Sigmoid colon (tissue), 4 donors: Measurements from ENCODE around the gene CCNL2.

ENCODE experiments used
- EP300 ChIP-seq, 4 donors: sonication (generic); formaldehyde crosslinking; IDR thresholded peaks; one replicate each; pipeline ENCODE4 v1.6.1; 2017; ENCODE audit warnings: antibody characterized with exemption in 4 of 4
- POLR2A ChIP-seq, 2 donors: fragments of 450-650 bp; IDR thresholded peaks; one replicate each; pipeline ENCODE4 v1.6.1; 2016; ENCODE audit warnings: antibody characterized with exemption in 2 of 2, mild to moderate bottlenecking in 2 of 2, moderate library complexity in 2 of 2
- POLR2AphosphoS5 ChIP-seq, 4 donors: sonication (generic); formaldehyde crosslinking; IDR thresholded peaks; one replicate each; pipeline ENCODE4 v1.6.1; 2017; ENCODE audit warnings: antibody characterized with exemption in 4 of 4
- TF ChIP-seq, protein P1 (sequence below), 4 experiments: fragments of 450-650 bp in 3 of 4; fragments of 200-600 bp in 1 of 4; IDR thresholded peaks; one replicate each; pipeline ENCODE4 v1.5.1; 2016 to 2019; ENCODE audit warnings: antibody characterized with exemption in 4 of 4, mild to moderate bottlenecking in 3 of 4, moderate library complexity in 2 of 4

DNA sequence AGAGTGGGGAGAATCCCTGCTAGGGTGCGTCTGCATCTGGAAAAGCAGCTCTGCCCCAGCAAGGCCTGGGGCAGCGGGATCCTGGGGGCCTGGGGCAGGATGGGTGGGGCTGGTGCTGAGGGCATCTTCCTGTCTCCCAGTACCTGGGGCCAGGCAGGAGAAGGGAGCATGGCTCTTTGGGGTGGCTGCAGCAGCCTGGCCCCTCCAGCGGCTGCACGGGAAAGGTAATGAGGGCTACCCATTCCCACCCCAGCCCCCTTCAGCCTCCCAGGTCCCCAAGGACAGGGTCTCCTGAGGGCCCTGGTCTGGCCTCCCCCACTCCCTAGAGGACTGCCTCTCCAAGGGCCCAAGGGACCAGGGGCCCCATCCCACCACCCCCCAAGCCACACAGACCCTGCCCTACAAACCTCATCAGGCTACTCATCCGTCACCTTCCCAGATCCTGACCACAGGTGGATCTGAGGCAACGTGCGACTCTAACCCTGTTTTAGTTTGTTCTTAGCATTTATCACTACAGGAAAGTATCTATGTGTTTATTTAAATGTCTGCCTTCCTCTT, 22.9 kb upstream of the CCNL2 start:
- TF ChIP-seq, protein P1, sequence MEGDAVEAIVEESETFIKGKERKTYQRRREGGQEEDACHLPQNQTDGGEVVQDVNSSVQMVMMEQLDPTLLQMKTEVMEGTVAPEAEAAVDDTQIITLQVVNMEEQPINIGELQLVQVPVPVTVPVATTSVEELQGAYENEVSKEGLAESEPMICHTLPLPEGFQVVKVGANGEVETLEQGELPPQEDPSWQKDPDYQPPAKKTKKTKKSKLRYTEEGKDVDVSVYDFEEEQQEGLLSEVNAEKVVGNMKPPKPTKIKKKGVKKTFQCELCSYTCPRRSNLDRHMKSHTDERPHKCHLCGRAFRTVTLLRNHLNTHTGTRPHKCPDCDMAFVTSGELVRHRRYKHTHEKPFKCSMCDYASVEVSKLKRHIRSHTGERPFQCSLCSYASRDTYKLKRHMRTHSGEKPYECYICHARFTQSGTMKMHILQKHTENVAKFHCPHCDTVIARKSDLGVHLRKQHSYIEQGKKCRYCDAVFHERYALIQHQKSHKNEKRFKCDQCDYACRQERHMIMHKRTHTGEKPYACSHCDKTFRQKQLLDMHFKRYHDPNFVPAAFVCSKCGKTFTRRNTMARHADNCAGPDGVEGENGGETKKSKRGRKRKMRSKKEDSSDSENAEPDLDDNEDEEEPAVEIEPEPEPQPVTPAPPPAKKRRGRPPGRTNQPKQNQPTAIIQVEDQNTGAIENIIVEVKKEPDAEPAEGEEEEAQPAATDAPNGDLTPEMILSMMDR (IDR thresholded peaks at IDR 0.05): no peak
- TF ChIP-seq POLR2A (IDR thresholded peaks at IDR 0.05): no peak
- no peak for TF ChIP-seq POLR2AphosphoS5 (IDR thresholded peaks at IDR 0.05)
- no peak for TF ChIP-seq EP300 (IDR thresholded peaks at IDR 0.05)
